ENCODE results near the gene NHERF2.

NHERF2 gene

GRCh38 chr16:2077016-2077415 lies 50.3 kb downstream of the NHERF2 start:
- DNase-seq (ENCODE audit: insufficient read length, low spot score), result no peak
- FAIRE-seq, result no peak

- DNase-seq (ENCODE audit: insufficient read length, low spot score) (no peak), FAIRE-seq (no peak)
These were observed 51.0 kb downstream of the NHERF2 start for GRCh38 chr16:2077696-2078095.

DNA sequence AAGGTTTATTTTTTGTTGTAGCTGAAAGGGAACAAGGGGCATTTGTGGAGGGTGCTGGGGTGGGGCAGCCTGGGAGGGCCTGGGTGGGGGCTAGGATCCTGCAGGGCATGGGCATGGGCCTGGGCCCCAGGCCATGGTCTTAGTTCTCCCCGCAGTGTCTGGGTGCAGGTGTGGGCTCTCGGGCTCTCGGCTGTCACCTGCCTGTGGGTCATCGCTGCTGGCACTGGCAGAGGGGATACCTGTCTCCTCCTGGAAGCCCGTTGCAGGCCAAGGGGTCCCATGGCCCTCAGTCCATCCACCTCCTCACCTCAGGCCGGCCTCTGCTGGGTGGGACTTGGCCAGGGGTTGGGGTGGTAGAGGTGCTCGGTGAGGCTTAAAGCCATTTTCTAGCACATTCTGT lies 51.4 kb downstream of the NHERF2 start:
- FAIRE-seq, result no peak
- DNase-seq (ENCODE audit: insufficient read length, low spot score), result no peak

- no peak for DNase-seq (ENCODE audit: insufficient read length, low spot score)
- FAIRE-seq, result no peak
These were observed 52.0 kb downstream of the NHERF2 start for GRCh38 chr16:2078691-2079090.

DNA sequence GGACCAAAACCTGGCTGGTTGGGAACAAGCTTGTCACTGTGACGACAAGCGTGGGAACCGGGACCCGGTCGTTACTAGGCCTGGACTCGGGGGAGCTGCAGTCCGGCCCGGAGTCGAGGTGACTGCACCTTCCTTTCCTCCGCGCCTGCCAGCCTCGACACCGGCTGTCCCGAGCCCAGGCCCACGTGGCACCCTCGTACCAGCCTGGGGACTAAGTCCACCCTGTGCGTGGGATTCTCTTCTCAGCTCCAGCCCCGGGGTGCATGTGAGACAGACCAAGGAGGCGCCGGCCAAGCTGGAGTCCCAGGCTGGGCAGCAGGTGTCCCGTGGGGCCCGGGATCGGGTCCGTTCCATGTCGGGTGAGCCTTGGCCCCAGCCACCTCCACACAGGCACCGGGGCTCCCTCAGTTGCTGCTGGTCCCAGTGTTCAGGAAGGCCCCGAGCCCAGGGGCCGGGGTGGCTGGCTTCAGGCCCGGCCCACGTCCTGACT lies 52.7 kb downstream of the NHERF2 start:
- no peak for DNase-seq (ENCODE audit: insufficient read length, low spot score)
- FAIRE-seq, result no peak

- no peak for DNase-seq (ENCODE audit: insufficient read length, low spot score)
- FAIRE-seq, result no peak
These were observed 53.3 kb downstream of the NHERF2 start for GRCh38 chr16:2079991-2080390.

DNA sequence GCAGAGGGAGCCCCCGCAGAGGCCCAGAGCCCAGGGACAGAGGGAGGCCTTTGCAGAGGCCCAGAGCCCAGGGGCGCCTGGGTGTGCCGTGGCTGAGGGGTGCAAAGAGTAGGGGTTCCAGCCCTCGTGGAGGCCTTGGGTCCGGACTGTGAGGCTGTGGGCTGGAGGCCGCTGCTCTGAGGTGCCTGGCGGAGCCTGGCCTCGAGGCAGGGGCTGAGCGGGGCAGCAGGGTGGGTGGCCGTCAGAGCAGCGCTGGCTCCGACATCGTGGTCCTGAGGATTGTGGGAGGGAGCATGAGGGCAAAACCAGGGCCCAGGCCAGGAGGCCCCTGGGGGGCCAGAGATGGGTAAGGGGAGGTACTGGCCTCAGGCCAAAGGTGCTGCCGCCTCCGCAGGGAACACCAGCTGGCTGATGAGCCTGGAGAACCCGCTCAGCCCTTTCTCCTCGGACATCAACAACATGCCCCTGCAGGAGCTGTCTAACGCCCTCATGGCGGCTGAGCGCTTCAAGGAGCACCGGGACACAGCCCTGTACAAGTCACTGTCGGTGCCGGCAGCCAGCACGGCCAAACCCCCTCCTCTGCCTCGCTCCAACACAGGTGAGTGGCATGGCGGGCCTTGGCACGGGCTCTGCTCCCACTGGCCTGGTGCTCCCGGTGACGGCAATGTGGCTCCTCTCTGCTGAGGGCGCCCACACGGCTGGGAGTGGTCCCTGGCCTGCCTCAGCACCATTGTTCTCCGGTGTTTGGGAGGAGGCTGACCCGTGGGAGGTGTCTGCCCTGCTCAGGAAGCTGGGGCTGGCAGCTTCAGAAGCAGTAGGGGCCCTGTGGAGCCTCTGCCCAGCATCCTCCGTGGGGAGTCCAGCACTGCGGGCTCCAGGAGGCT lies 54.7 kb downstream of the NHERF2 start:
- no peak for FAIRE-seq
- DNase-seq (ENCODE audit: insufficient read length, low spot score), result no peak

DNA sequence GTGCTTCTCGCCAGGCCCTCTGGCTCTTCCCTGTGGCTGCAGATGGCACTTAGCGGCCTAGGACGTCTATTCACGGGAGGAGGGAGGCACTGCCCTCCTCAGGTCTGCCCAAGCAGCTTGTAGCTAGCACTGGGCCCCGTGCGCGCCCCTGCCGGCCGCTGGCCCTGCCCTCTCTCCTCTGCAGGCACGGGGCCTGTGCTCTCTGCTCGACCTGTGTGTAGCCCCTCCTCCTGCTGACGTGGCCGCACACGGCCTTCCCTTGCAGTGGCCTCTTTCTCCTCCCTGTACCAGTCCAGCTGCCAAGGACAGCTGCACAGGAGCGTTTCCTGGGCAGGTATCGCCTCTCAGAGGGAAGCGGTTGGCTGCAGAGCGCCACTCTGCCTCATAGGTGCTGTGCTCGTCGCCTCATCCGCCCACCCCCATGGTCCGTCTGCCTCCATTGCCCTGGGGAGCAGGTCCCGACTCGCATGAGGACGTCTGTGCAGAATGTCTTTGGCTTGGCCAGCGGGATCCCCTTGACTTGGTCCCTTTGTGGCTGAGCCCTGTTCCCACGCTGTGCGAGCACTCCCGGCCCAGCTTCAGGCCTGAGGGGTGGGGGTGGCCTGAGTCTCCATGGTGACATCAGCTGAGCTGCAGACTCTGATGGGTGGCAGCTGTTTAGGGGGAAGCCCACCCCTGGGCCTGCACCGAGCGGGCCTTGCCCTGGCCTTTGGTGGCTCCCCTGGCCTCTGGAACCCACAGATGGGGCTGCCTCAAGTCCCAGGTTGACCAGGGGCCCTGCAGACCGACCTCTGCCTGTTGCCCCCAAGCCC lies 55.7 kb downstream of the NHERF2 start:
- FAIRE-seq, result no peak
- no peak for DNase-seq (ENCODE audit: insufficient read length, low spot score)

GRCh38 chr16:2082983-2083364 lies 56.3 kb downstream of the NHERF2 start:
- DNase-seq (ENCODE audit: insufficient read length, low spot score), result no peak
- FAIRE-seq, result no peak

DNA sequence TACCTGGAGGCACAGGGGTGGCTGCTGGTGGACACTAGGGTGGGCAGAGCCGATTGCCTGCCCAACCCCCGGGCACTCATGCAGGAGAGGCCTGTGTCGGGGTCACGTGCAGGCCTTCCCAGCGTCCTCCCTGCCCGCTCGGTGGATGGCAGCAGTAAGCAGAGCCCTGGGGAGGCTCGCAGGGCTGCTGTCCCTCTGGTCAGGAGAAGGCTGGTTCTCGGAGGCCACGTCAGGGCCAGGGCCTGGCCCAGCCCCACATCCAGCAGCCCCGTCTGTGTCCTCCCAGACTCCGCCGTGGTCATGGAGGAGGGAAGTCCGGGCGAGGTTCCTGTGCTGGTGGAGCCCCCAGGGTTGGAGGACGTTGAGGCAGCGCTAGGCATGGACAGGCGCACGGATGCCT lies 56.7 kb downstream of the NHERF2 start:
- FAIRE-seq (no peak), DNase-seq (ENCODE audit: insufficient read length, low spot score) (no peak)

- FAIRE-seq (no peak), DNase-seq (ENCODE audit: insufficient read length, low spot score) (no peak)
These were observed 57.4 kb downstream of the NHERF2 start for GRCh38 chr16:2083876-2084780.

DNA sequence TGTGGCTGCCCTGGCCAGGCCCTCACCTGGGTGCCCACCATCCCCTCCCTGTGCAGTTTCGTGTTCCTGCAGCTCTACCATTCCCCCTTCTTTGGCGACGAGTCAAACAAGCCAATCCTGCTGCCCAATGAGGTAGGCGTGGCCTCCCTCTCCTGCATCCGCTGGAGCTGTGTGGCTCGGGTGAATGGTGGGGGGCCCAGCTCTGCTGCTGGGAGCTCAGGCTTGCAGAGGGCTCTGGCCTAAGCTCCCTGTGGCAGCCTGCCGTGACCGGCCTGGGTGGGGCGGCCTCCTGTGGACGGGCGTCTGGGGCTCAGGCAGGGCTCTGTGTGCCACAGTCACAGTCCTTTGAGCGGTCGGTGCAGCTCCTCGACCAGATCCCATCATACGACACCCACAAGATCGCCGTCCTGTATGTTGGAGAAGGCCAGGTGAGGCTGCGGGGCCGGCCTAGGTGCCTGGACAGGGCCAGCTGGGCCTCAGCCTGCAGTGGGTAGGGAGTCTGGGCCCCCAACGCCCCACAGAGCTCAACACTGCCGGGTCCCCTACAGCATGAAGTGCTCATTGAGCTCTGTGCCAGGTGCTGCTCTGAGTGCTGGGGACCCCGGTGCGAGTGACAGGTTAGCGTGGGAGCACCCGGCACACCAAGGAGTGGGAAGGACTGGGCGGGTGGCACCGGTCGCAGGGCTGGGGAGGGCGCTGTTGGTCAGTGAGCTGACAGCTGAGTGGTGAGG lies 58.4 kb downstream of the NHERF2 start:
- FAIRE-seq, result no peak

DNA sequence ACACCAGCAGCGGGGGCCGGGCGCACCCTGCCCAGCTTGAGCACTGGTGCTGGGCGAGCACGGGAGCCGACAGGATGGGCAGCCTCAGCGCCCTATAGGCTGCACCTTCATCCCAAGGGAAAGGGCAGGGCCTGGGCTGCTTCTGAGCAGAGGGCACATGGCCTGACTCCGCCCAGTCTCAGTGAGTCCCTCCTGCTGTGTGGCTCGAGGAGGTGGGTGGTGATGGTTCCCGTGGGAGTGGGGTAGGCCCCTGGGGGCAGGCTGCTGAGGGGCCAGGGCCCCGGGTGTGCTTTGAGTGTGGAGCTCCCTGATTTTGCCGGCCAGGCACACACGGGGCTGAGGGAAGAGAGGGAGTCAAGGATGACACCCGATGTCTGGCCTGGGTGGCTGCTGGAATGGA lies 59.0 kb downstream of the NHERF2 start:
- FAIRE-seq (no peak), DNase-seq (ENCODE audit: insufficient read length, low spot score) (no peak)

More for the DNA sequence above, 58.4 kb downstream of the NHERF2 start:
- no peak for DNase-seq (ENCODE audit: insufficient read length, low spot score)

DNA sequence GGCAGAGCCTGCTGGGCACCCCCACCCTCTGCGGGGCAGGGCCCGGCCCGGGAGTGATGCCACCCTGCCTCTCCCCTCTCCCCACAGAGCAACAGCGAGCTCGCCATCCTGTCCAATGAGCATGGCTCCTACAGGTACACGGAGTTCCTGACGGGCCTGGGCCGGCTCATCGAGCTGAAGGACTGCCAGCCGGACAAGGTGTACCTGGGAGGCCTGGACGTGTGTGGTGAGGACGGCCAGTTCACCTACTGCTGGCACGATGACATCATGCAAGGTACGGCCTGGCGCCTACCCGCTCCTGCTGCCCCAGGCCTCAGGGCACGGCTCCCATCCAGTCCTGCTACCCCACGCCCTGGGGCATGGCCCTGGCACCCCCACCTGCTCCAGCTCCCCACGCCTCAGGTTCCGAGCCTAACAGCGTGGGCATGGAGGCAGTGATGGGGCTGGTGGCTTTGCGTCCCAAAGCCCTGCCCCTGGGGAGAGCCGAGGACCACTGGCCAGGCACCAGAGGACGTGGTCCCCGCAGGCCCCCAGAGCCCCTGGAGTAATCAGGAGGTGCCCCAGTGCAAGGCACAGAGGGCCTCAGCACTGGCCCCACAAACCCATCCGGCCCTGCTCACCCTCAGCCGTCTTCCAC lies 59.5 kb downstream of the NHERF2 start:
- no peak for DNase-seq (ENCODE audit: insufficient read length, low spot score)
- FAIRE-seq, result no peak

- FAIRE-seq (no peak), DNase-seq (ENCODE audit: insufficient read length, low spot score) (no peak)
These were observed 60.4 kb downstream of the NHERF2 start for GRCh38 chr16:2086812-2087747.

GRCh38 chr16:2087748-2088631 lies 61.3 kb downstream of the NHERF2 start:
- no peak for FAIRE-seq
- DNase-seq (ENCODE audit: insufficient read length, low spot score), result no peak
